ENCODE measurements around the gene TECPR1.

Gene TECPR1

GRCh38 chr7:98178762-98179490 is 73.1 kb downstream of the TECPR1 start:
- Histone ChIP-seq H3K9ac (ENCODE audit: low read length in 2 of 2) (no peak overlapping the region), H3K4me1 (ENCODE audit: control insufficient read depth, insufficient read depth, low read length) (no peaks in the 10 kb centered on the region), H3K9me3 (ENCODE audit: control insufficient read depth in 2 of 2, low read length in 2 of 2) (no peaks in the 10 kb centered on the region), H3K36me3 (ENCODE audit: control insufficient read depth in 2 of 2, insufficient read depth in 2 of 2, low read length in 2 of 2) (peaks cover 12 to 14% of the 10 kb centered on the region in 2 donors), H3K4me3 (ENCODE audit: low read length in 2 of 2) (no peak overlapping the region), H3K27ac (ENCODE audit: low read length) (no peak overlapping the region), H3K27me3 (ENCODE audit: control insufficient read depth in 1 of 2, insufficient read depth in 2 of 2, low read length in 2 of 2) (no peaks in the 10 kb centered on the region)

GRCh38 chr7:98178321-98178720 is 73.7 kb downstream of the TECPR1 start:
- H3K4me3 ChIP-seq (ENCODE audit: low read length in 2 of 2) = no peak overlapping the region
- H3K4me1 ChIP-seq (ENCODE audit: control insufficient read depth, insufficient read depth, low read length) = no peaks in the 10 kb centered on the region
- no peak overlapping the region for H3K27ac ChIP-seq (ENCODE audit: low read length)
- H3K9ac ChIP-seq (ENCODE audit: low read length in 2 of 2) = no peak overlapping the region
- peaks cover 12 to 14% of the 10 kb centered on the region in 2 donors for H3K36me3 ChIP-seq (ENCODE audit: control insufficient read depth in 2 of 2, insufficient read depth in 2 of 2, low read length in 2 of 2)
- no peaks in the 10 kb centered on the region for H3K27me3 ChIP-seq (ENCODE audit: control insufficient read depth in 1 of 2, insufficient read depth in 2 of 2, low read length in 2 of 2)
- H3K9me3 ChIP-seq (ENCODE audit: control insufficient read depth in 2 of 2, low read length in 2 of 2) = no peaks in the 10 kb centered on the region

- H3K27me3 ChIP-seq (ENCODE audit: control insufficient read depth in 1 of 2, insufficient read depth in 2 of 2, low read length in 2 of 2) = no peaks in the 10 kb centered on the region
- peaks cover 12 to 14% of the 10 kb centered on the region in 2 donors for H3K36me3 ChIP-seq (ENCODE audit: control insufficient read depth in 2 of 2, insufficient read depth in 2 of 2, low read length in 2 of 2)
- no peaks in the 10 kb centered on the region for H3K9me3 ChIP-seq (ENCODE audit: control insufficient read depth in 2 of 2, low read length in 2 of 2)
- H3K4me1 ChIP-seq (ENCODE audit: control insufficient read depth, insufficient read depth, low read length) = no peaks in the 10 kb centered on the region
- H3K27ac ChIP-seq (ENCODE audit: low read length) = no peak overlapping the region
- no peak overlapping the region for H3K4me3 ChIP-seq (ENCODE audit: low read length in 2 of 2)
- H3K9ac ChIP-seq (ENCODE audit: low read length in 2 of 2) = no peak overlapping the region
Observed at GRCh38 chr7:98177553-98177952, 74.5 kb downstream of the TECPR1 start.

GRCh38 chr7:98175260-98175940 is 76.6 kb downstream of the TECPR1 start:
- no peaks in the 10 kb centered on the region for H3K27me3 ChIP-seq (ENCODE audit: control insufficient read depth in 1 of 2, insufficient read depth in 2 of 2, low read length in 2 of 2)
- H3K9me3 ChIP-seq (ENCODE audit: control insufficient read depth in 2 of 2, low read length in 2 of 2) = no peaks in the 10 kb centered on the region
- H3K4me3 ChIP-seq (ENCODE audit: low read length in 2 of 2) = no peak overlapping the region
- peaks cover 18 to 21% of the 10 kb centered on the region in 2 donors for H3K36me3 ChIP-seq (ENCODE audit: control insufficient read depth in 2 of 2, insufficient read depth in 2 of 2, low read length in 2 of 2)
- H3K27ac ChIP-seq (ENCODE audit: low read length) = no peak overlapping the region
- H3K9ac ChIP-seq (ENCODE audit: low read length in 2 of 2) = no peak overlapping the region
- no peaks in the 10 kb centered on the region for H3K4me1 ChIP-seq (ENCODE audit: control insufficient read depth, insufficient read depth, low read length)

DNA sequence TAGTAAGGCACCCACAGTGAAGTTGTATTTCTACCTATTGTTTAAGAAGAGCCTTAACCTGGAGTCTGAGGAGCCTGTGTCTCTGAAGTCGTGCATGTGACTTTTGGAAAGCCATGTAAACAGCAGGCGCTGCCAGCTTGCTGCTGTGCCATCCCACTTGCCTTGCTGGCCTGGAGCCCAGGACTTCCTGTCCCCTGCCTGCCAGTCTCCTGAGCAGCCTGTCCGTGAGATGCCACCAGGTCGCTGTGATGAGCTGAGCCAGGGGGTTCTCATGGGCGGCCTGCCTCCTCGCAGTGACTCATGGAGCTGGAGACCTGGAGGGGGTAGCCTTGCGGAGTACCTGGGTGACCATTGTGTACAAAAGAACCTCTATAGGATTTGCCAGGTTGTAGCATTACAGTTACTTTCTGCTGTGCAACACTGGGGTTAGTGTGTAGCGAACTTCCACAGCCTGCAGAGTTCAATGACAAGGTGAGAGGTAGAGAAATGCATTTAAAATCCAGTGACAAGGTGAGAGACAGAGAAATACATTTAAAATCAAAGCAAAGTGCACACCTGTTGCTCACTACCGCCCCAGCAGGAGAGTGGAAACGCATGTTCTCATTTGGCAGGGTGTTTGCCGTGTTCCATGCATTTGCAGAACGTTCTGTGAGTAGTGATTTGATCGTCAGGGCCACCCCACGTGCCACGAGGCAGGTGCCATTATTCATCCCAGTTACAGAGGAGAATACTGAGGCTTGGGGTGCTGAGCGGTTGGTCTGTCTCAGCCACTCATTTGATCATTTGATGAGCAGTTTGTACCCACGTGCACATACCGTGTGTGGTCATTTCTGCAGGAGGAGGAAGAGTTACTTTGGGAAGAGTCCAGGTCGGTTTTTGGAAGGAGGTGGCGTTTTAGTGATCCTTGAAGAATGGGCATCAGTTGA is 77.4 kb downstream of the TECPR1 start:
- H3K9me3 ChIP-seq (ENCODE audit: control insufficient read depth in 2 of 2, low read length in 2 of 2) = no peaks in the 10 kb centered on the region
- H3K27ac ChIP-seq (ENCODE audit: low read length) = no peak overlapping the region
- no peak overlapping the region for H3K9ac ChIP-seq (ENCODE audit: low read length in 2 of 2)
- peaks cover 18 to 21% of the 10 kb centered on the region in 2 donors for H3K36me3 ChIP-seq (ENCODE audit: control insufficient read depth in 2 of 2, insufficient read depth in 2 of 2, low read length in 2 of 2)
- H3K4me1 ChIP-seq (ENCODE audit: control insufficient read depth, insufficient read depth, low read length) = no peaks in the 10 kb centered on the region
- H3K27me3 ChIP-seq (ENCODE audit: control insufficient read depth in 1 of 2, insufficient read depth in 2 of 2, low read length in 2 of 2) = no peaks in the 10 kb centered on the region
- no peak overlapping the region for H3K4me3 ChIP-seq (ENCODE audit: low read length in 2 of 2)

DNA sequence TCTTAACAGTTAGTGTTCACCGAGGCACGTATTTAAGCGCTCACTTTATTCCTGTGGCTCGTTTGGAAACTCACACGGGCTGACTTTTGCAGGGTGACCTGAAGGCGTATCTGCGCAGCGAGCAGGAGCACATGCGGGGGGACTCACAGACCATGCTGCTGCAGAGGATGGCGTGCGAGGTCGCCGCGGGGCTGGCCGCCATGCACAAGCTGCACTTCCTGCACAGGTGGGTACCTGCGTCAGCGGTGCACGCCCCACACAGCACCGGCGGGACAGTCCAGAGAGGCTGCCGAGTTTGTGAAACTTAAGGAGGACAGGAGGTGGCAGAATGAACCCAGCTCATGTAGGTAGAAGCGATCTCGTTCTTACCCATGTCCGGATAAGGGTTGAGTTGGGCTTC is 80.6 kb downstream of the TECPR1 start:
- H3K9me3 ChIP-seq (ENCODE audit: control insufficient read depth in 2 of 2, low read length in 2 of 2) = no peaks in the 10 kb centered on the region
- H3K4me1 ChIP-seq (ENCODE audit: control insufficient read depth, insufficient read depth, low read length) = no peaks in the 10 kb centered on the region
- peaks cover 12 to 20% of the 10 kb centered on the region in 2 donors for H3K36me3 ChIP-seq (ENCODE audit: control insufficient read depth in 2 of 2, insufficient read depth in 2 of 2, low read length in 2 of 2)
- no peak overlapping the region for H3K9ac ChIP-seq (ENCODE audit: low read length in 2 of 2)
- H3K27me3 ChIP-seq (ENCODE audit: control insufficient read depth in 1 of 2, insufficient read depth in 2 of 2, low read length in 2 of 2) = no peaks in the 10 kb centered on the region
- H3K4me3 ChIP-seq (ENCODE audit: low read length in 2 of 2) = no peak overlapping the region
- H3K27ac ChIP-seq (ENCODE audit: low read length) = no peak overlapping the region

GRCh38 chr7:98170966-98171365 is 81.1 kb downstream of the TECPR1 start:
- H3K27ac ChIP-seq (ENCODE audit: low read length) = no peak overlapping the region
- no peaks in the 10 kb centered on the region for H3K27me3 ChIP-seq (ENCODE audit: control insufficient read depth in 1 of 2, insufficient read depth in 2 of 2, low read length in 2 of 2)
- no peaks in the 10 kb centered on the region for H3K9me3 ChIP-seq (ENCODE audit: control insufficient read depth in 2 of 2, low read length in 2 of 2)
- H3K4me1 ChIP-seq (ENCODE audit: control insufficient read depth, insufficient read depth, low read length) = no peaks in the 10 kb centered on the region
- H3K9ac ChIP-seq (ENCODE audit: low read length in 2 of 2) = no peak overlapping the region
- peaks cover 12 to 20% of the 10 kb centered on the region in 2 donors for H3K36me3 ChIP-seq (ENCODE audit: control insufficient read depth in 2 of 2, insufficient read depth in 2 of 2, low read length in 2 of 2)
- no peak overlapping the region for H3K4me3 ChIP-seq (ENCODE audit: low read length in 2 of 2)

- Histone ChIP-seq H3K27me3 (ENCODE audit: control insufficient read depth in 1 of 2, insufficient read depth in 2 of 2, low read length in 2 of 2) (no peaks in the 10 kb centered on the region), H3K4me1 (ENCODE audit: control insufficient read depth, insufficient read depth, low read length) (no peaks in the 10 kb centered on the region), H3K9me3 (ENCODE audit: control insufficient read depth in 2 of 2, low read length in 2 of 2) (no peaks in the 10 kb centered on the region), H3K9ac (ENCODE audit: low read length in 2 of 2) (no peak overlapping the region), H3K27ac (ENCODE audit: low read length) (no peak overlapping the region), H3K36me3 (ENCODE audit: control insufficient read depth in 2 of 2, insufficient read depth in 2 of 2, low read length in 2 of 2) (peaks cover 6 to 9% of the 10 kb centered on the region in 2 donors), H3K4me3 (ENCODE audit: low read length in 2 of 2) (no peak overlapping the region)
Observed at GRCh38 chr7:98168904-98169621, 83.0 kb downstream of the TECPR1 start.

GRCh38 chr7:98168181-98168903 is 83.7 kb downstream of the TECPR1 start:
- Histone ChIP-seq H3K36me3 (ENCODE audit: control insufficient read depth in 2 of 2, insufficient read depth in 2 of 2, low read length in 2 of 2) (peaks cover 6 to 9% of the 10 kb centered on the region in 2 donors), H3K9ac (ENCODE audit: low read length in 2 of 2) (no peak overlapping the region), H3K4me3 (ENCODE audit: low read length in 2 of 2) (no peak overlapping the region), H3K4me1 (ENCODE audit: control insufficient read depth, insufficient read depth, low read length) (peaks cover 7% of the 10 kb centered on the region), H3K9me3 (ENCODE audit: control insufficient read depth in 2 of 2, low read length in 2 of 2) (no peaks in the 10 kb centered on the region), H3K27ac (ENCODE audit: low read length) (no peak overlapping the region), H3K27me3 (ENCODE audit: control insufficient read depth in 1 of 2, insufficient read depth in 2 of 2, low read length in 2 of 2) (no peaks in the 10 kb centered on the region)
